ENCODE data around the gene SOHLH2. TPM values are rescaled to one million over a fixed set of nuclear protein-coding genes. Genes with fewer than 3 reads are reported as not detected.

Gene SOHLH2
- total and polyA plus RNA-seq, 2 of the 4 experiments (the other 2 are of a cell fraction), result 0.17 to 0.18 TPM

- no peak overlapping the region for H3K18ac ChIP-seq (ENCODE audit: low read depth, low read length)
- 14% methylated on average over 3 of the region's 6 CpGs; no CpG with 5 or more reads in 1 of the 2 experiments for WGBS, 2 experiments (ENCODE audit: extremely low coverage in 2 of 2, insufficient read length in 1 of 2)
- H3K4ac ChIP-seq (ENCODE audit: low read depth, low read length), result no peak overlapping the region
- H3K27ac ChIP-seq (ENCODE audit: insufficient read depth, low read length), result no peak overlapping the region
- H2AFZ ChIP-seq (replicated peaks; ENCODE audit: low read length, poor library complexity), result no peak overlapping the region
- TF ChIP-seq MXI1 (IDR thresholded peaks at IDR 0.05; ENCODE audit: borderline replicate concordance, low read depth, low read length), result no peak
- no peak for TF ChIP-seq RAD21 (IDR thresholded peaks at IDR 0.05; ENCODE audit: low read length)
- no peak for TF ChIP-seq CHD1 (IDR thresholded peaks at IDR 0.05; ENCODE audit: low read depth, low read length)
- no peak for TF ChIP-seq NFE2L2 (IDR thresholded peaks at IDR 0.05; ENCODE audit: low read depth, low read length)
- TF ChIP-seq CTCF (conservative IDR thresholded peaks at IDR 0.05; ENCODE audit: low read depth, low read length), result no peak
- no peak for TF ChIP-seq RFX5 (IDR thresholded peaks at IDR 0.05; ENCODE audit: low read depth, low read length)
- TF ChIP-seq POLR2A (IDR thresholded peaks at IDR 0.05; ENCODE audit: low read depth, low read length), result no peak
- no peak for TF ChIP-seq MAZ (IDR thresholded peaks at IDR 0.05; ENCODE audit: borderline replicate concordance, low read depth, low read length)
- TF ChIP-seq, protein P1, sequence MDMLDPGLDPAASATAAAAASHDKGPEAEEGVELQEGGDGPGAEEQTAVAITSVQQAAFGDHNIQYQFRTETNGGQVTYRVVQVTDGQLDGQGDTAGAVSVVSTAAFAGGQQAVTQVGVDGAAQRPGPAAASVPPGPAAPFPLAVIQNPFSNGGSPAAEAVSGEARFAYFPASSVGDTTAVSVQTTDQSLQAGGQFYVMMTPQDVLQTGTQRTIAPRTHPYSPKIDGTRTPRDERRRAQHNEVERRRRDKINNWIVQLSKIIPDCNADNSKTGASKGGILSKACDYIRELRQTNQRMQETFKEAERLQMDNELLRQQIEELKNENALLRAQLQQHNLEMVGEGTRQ (IDR thresholded peaks at IDR 0.05; ENCODE audit: low read depth, low read length), result no peak
- TF ChIP-seq BHLHE40 (IDR thresholded peaks at IDR 0.05; ENCODE audit: low read depth, low read length), result no peak
- TF ChIP-seq MAFK (IDR thresholded peaks at IDR 0.05; ENCODE audit: low read depth, low read length), result no peak
- no peak for TF ChIP-seq FOS (IDR thresholded peaks at IDR 0.05; ENCODE audit: low read depth, low read length)
- H3K79me1 ChIP-seq (ENCODE audit: low read depth in 1 of 2, low read length in 2 of 2), result no peaks in the 10 kb centered on the region
- H3K14ac ChIP-seq (replicated peaks; ENCODE audit: low read depth, low read length), result no peak overlapping the region
- no peak overlapping the region for H2BK20ac ChIP-seq (ENCODE audit: low read depth, low read length)
- no peak overlapping the region for H4K91ac ChIP-seq (ENCODE audit: insufficient read depth, low read depth, low read length)
- H3K4me1 ChIP-seq (ENCODE audit: control insufficient read depth, insufficient read depth, low read length), result no peaks in the 10 kb centered on the region
- H3K9ac ChIP-seq (ENCODE audit: low read depth, low read length), result no peak overlapping the region
- H2AK5ac ChIP-seq (ENCODE audit: low read depth, low read length), result no peak overlapping the region
- H3K9me1 ChIP-seq (ENCODE audit: insufficient read depth, low read length), result no peaks in the 10 kb centered on the region
- intact Hi-C loops (cut with micrococcal nuclease), result no loop called here
- H3K23ac ChIP-seq (ENCODE audit: low read depth, low read length), result no peak overlapping the region
- ChIA-PET POLR2A (ENCODE audit: unreplicated experiment) (no interaction called here), CTCF (no interaction called here)
- dilution Hi-C loops (cut with HindIII; ENCODE audit: low sequenced_read_pairs, unreplicated experiment), result no loop called here
- no peak overlapping the region for H4K8ac ChIP-seq (ENCODE audit: low read depth in 2 of 2, low read length in 2 of 2)
- in situ Hi-C loops (cut with MboI; ENCODE audit: low sequenced_read_pairs), result no loop called here
- no peak overlapping the region for H2BK15ac ChIP-seq (ENCODE audit: low read depth, low read length)
- no peak for ATAC-seq (ENCODE audit: low read depth)
- no peak overlapping the region for H2BK120ac ChIP-seq (ENCODE audit: low read depth, low read length)
- no peak overlapping the region for H3K56ac ChIP-seq (ENCODE audit: extremely low read depth, insufficient read depth, low read length)
- H3K36me3 ChIP-seq (ENCODE audit: control insufficient read depth, insufficient read depth, low read length), result no peaks in the 10 kb centered on the region
- H3K9me3 ChIP-seq (ENCODE audit: control insufficient read depth, insufficient read depth, low read length), result no peaks in the 10 kb centered on the region
- H2BK5ac ChIP-seq (ENCODE audit: low read depth, low read length, poor library complexity, severe bottlenecking), result no peak overlapping the region
- 0 out of 2 replicates have a peak, but pooled peaks cover 3% of the 10 kb centered on the region for H3K27me3 ChIP-seq (ENCODE audit: control insufficient read depth, insufficient read depth, low read length)
- H3K4me2 ChIP-seq (ENCODE audit: low read depth, low read length), result no peak overlapping the region
- no peak overlapping the region for H3K4me3 ChIP-seq (ENCODE audit: insufficient read depth, low read depth, low read length)
- H2AK9ac ChIP-seq (replicated peaks; ENCODE audit: low read depth, low read length, poor library complexity), result no peak overlapping the region
- no peak for DNase-seq
- H4K20me1 ChIP-seq (ENCODE audit: insufficient read depth, low read length), result no peaks in the 10 kb centered on the region
- BruUV-seq (replicated peaks), result no TSS peak
- H4K5ac ChIP-seq (ENCODE audit: low read depth, low read length), result no peak overlapping the region
These were observed 22.2 kb downstream of the SOHLH2 start for GRCh38 chr13:36192166-36192565.
